T-helper 17 cell (primary cell): ENCODE measurements around the gene MDM2. TPM values are rescaled to one million over a fixed set of nuclear protein-coding genes. Genes with fewer than 3 reads are reported as not detected.
A peak's percentile ranks its signal among the peaks of the same experiment; 100 is the strongest.

Experiments
- ATAC-seq: fragments of 150-1000 bp; cut with Tn5 transposase; 2 replicates; pipeline ENCODE4 v1.10.0; 2021; ENCODE audit warnings: mild to moderate bottlenecking, moderate library complexity
- DNase-seq, 3 donors: peaks; one replicate each; pipeline versions ENCODE4 v3.0.0 to v3.0.0-alpha.2; 2020 to 2021
- H3K9me3 ChIP-seq: one replicate; pipeline ENCODE4 v1.7.0; 2013; ENCODE audit warnings: low read length, mild to moderate bottlenecking; ENCODE audit not compliant: control insufficient read depth, poor library complexity, severe bottlenecking
- H3K27ac Mint-ChIP-seq: one replicate; pipeline ENCODE4 v1.8.0; 2022; ENCODE audit warnings: mild to moderate bottlenecking, moderate library complexity, mixed read lengths
- H3K27me3 Mint-ChIP-seq: one replicate; pipeline ENCODE4 v1.8.0; 2022; ENCODE audit warnings: mixed read lengths
- H3K36me3 Mint-ChIP-seq: one replicate; pipeline ENCODE4 v1.8.0; 2022; ENCODE audit warnings: low read depth, mixed read lengths
- H3K4me1 Mint-ChIP-seq: one replicate; pipeline ENCODE4 v1.8.0; 2022; ENCODE audit warnings: mild to moderate bottlenecking, mixed read lengths
- H3K4me3 Mint-ChIP-seq: one replicate; pipeline ENCODE4 v1.8.0; 2022; ENCODE audit warnings: mild to moderate bottlenecking, moderate library complexity, mixed read lengths
- total RNA-seq, 4 donors: library from RNA in 2 of 4; stranded (reverse) in 2 of 4; gene quantifications; one replicate each; pipeline ENCODE4 v1.2.3 and lab custom pipeline; 2022 to 2026

The MDM2 gene
- 100 to 1,000 TPM in 1 of 2 donors, 10 to 100 TPM in 1; 96.3 to 101 TPM for total RNA-seq
- total RNA-seq (lab: John Stamatoyannopoulos, UW) = 96.3 to 112 reads per million in 2 donors

DNA sequence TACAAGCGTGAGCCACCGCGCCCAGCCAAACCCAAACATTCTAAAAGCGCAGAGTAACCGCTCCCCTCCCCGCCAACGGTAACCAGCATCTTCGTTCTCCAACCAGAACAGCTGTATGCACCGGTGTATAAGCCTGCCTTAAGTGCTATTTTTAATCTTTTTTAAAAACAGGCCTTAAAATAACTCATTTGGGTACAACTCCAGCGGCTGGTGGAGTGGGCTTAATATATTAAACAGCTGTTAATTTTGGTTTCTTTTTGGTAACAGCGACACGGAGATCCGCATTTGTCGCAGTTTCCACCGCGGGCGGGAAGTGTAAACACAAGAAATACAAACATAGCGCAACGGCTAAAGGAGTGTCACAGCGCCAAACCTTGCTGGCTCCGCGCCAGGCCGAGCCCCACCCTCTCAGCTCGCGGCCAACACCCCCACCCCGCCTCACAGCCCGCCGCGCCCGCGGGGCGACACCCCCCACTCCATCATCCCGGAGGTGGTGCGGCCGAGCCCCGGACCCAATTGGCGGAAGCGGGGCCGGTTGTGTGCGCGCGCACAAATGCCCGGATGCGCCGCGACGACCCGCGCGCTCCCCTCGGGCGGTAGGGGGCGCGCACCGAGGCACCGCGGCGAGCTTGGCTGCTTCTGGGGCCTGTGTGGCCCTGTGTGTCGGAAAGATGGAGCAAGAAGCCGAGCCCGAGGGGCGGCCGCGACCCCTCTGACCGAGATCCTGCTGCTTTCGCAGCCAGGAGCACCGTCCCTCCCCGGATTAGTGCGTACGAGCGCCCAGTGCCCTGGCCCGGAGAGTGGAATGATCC, at the start of gene MDM2:
Gene MDM2, plus strand, starts transcription at position 602 of the 812 bp plus-strand sequence. CDS start 301 bp downstream, outside the sequence.
- no peaks in the 10 kb centered on the region for H3K9me3 ChIP-seq
- H3K4me1 Mint-ChIP-seq = peaks cover 15% of the 10 kb centered on the region
- H3K4me3 Mint-ChIP-seq = peak within 1 kb of the TSS; percentile 94
- DNase-seq (peak; percentile 98 to 99 (median 98)), ATAC-seq (peak; percentile 95)
- peak within 1 kb of the TSS; percentile 97 for H3K27ac Mint-ChIP-seq
- H3K27me3 Mint-ChIP-seq = no peaks in the 10 kb centered on the region
- peaks cover 3% of the 10 kb centered on the region for H3K36me3 Mint-ChIP-seq

- no peak overlapping the region for H3K27ac Mint-ChIP-seq
- no peaks in the 10 kb centered on the region for H3K27me3 Mint-ChIP-seq
- H3K4me1 Mint-ChIP-seq = peaks cover 4% of the 10 kb centered on the region
- H3K9me3 ChIP-seq = no peaks in the 10 kb centered on the region
- H3K4me3 Mint-ChIP-seq = no peak overlapping the region
- no peak for DNase-seq
- H3K36me3 Mint-ChIP-seq = peaks cover 17% of the 10 kb centered on the region
- no peak for ATAC-seq
Measured at GRCh38 chr12:68759852-68760251, 48.1 kb upstream of the MDM2 start.

- DNase-seq (no peak), ATAC-seq (no peak)
- H3K9me3 ChIP-seq = no peaks in the 10 kb centered on the region
- H3K27me3 Mint-ChIP-seq = no peaks in the 10 kb centered on the region
- no peak overlapping the region for H3K27ac Mint-ChIP-seq
- peaks cover 15% of the 10 kb centered on the region for H3K36me3 Mint-ChIP-seq
- peaks cover 2% of the 10 kb centered on the region for H3K4me1 Mint-ChIP-seq
- H3K4me3 Mint-ChIP-seq = no peak overlapping the region
Measured at GRCh38 chr12:68760806-68761441, 47.1 kb upstream of the MDM2 start.

DNA sequence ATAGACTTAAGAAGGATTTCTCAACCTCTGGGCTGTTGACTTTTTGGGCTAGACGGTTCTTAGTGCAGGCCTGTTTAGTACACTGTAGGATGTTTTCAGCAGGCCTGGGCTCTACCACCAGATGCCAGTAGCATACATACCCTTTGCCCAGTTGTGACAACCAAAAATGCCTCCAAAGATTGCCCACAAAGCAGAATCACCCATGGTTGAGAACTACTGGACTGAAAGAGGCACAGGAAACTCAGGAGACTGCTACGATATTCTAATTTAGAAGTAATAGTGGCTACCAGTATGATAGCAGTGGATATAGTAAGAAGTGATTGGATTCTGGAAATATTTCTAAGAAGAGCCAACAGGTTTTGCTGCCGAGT, 46.5 kb upstream of the MDM2 start:
- H3K27ac Mint-ChIP-seq = no peak overlapping the region
- H3K9me3 ChIP-seq = no peaks in the 10 kb centered on the region
- H3K4me3 Mint-ChIP-seq = no peak overlapping the region
- no peak for ATAC-seq
- H3K27me3 Mint-ChIP-seq = no peaks in the 10 kb centered on the region
- H3K36me3 Mint-ChIP-seq = peaks cover 15% of the 10 kb centered on the region
- peaks cover 2% of the 10 kb centered on the region for H3K4me1 Mint-ChIP-seq
- DNase-seq = no peak

- peak overlapping the region; percentile 54 for H3K27ac Mint-ChIP-seq
Measured at GRCh38 chr12:68761901-68762630, 45.9 kb upstream of the MDM2 start.

GRCh38 chr12:68762691-68763090, 45.3 kb upstream of the MDM2 start:
- DNase-seq (no peak), ATAC-seq (no peak)
- no peak overlapping the region for H3K27ac Mint-ChIP-seq
- peaks cover 15% of the 10 kb centered on the region for H3K36me3 Mint-ChIP-seq
- no peak overlapping the region for H3K4me3 Mint-ChIP-seq
- no peaks in the 10 kb centered on the region for H3K9me3 ChIP-seq
- peaks cover 2% of the 10 kb centered on the region for H3K4me1 Mint-ChIP-seq
- no peaks in the 10 kb centered on the region for H3K27me3 Mint-ChIP-seq

More at GRCh38 chr12:68761901-68762630, 45.9 kb upstream of the MDM2 start:
- Mint-ChIP-seq H3K4me1 (peaks cover 2% of the 10 kb centered on the region), H3K36me3 (peaks cover 15% of the 10 kb centered on the region), H3K4me3 (no peak overlapping the region), H3K27me3 (no peaks in the 10 kb centered on the region)
- H3K9me3 ChIP-seq = no peaks in the 10 kb centered on the region
- no peak for DNase-seq
- no peak for ATAC-seq

DNA sequence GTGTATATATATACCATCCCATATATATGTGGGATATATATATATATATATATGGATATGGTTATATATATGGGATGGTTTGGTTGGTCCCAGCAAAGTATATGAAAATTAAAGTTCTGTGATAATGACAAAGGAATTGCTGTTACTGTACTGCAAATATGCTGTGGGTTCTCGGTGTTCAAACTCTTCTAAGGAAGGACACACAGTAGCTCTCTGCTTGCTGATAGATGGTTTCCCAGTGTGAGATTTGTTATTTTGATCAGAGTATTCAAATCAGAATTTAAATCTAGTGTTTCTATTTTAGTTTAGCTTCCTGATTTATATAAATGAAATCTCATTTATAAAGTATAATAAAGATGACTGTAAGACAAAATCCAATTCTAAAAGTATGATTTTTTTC, 42.3 kb upstream of the MDM2 start:
- ATAC-seq = no peak
- Mint-ChIP-seq H3K4me1 (peaks cover 2% of the 10 kb centered on the region), H3K36me3 (peaks cover 13% of the 10 kb centered on the region), H3K27me3 (no peaks in the 10 kb centered on the region), H3K4me3 (no peak overlapping the region), H3K27ac (no peak overlapping the region)
- H3K9me3 ChIP-seq = no peaks in the 10 kb centered on the region
- no peak for DNase-seq

DNA sequence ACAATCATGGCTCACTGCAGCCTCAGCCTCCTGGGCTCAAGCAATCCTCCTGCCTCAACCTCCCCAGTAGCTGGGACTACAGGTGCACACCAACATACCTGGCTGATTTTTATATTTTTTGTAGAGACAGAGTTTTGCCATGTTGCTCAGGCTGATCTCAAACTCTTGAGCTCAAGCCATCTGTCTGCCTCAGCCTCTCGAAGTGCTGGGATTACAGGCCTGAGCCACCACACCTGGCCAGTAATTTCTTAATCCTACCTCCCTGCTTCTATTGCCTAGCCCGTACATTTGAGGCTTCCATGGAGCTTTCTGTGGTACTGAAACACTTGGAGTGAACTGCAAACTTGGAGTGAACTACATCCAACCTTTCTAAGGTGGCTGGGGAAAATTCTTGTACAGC, 41.3 kb upstream of the MDM2 start:
- DNase-seq (no peak), ATAC-seq (no peak)
- H3K4me3 Mint-ChIP-seq = no peak overlapping the region
- H3K9me3 ChIP-seq = no peaks in the 10 kb centered on the region
- H3K27ac Mint-ChIP-seq = no peak overlapping the region
- H3K27me3 Mint-ChIP-seq = no peaks in the 10 kb centered on the region
- peaks cover 2% of the 10 kb centered on the region for H3K4me1 Mint-ChIP-seq
- H3K36me3 Mint-ChIP-seq = peaks cover 8% of the 10 kb centered on the region

DNA sequence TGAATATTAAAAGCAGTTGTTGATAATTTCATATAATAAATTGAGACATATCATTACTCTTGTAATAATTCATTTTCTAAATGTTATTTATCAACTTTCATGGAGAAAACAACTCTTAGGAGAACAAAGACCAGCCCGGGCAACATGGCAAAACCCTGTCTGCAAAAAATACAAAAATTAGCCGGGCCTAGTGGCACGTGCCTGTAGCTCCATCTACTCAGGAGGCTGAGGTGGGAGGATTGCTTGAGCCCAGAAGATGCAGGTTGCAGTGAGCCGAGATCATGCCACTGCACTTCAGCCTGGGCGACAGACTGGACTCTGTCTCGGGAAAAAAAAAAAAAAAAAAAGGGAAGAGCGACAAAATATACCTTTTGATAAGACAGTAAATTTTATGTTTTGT, 40.8 kb upstream of the MDM2 start:
- Mint-ChIP-seq H3K4me3 (no peak overlapping the region), H3K27ac (no peak overlapping the region)

GRCh38 chr12:68768431-68768939, 39.5 kb upstream of the MDM2 start:
- Mint-ChIP-seq H3K27ac (no peak overlapping the region), H3K4me3 (no peak overlapping the region), H3K4me1 (peaks cover 3% of the 10 kb centered on the region), H3K27me3 (no peaks in the 10 kb centered on the region), H3K36me3 (peaks cover 4% of the 10 kb centered on the region)
- ATAC-seq (no peak), DNase-seq (no peak)
- H3K9me3 ChIP-seq = no peaks in the 10 kb centered on the region

More for the DNA sequence above, 40.8 kb upstream of the MDM2 start:
- peaks cover 5% of the 10 kb centered on the region for H3K36me3 Mint-ChIP-seq
- H3K9me3 ChIP-seq = no peaks in the 10 kb centered on the region
- peaks cover under 1% of the 10 kb centered on the region for H3K4me1 Mint-ChIP-seq
- DNase-seq (no peak), ATAC-seq (no peak)
- no peaks in the 10 kb centered on the region for H3K27me3 Mint-ChIP-seq

DNA sequence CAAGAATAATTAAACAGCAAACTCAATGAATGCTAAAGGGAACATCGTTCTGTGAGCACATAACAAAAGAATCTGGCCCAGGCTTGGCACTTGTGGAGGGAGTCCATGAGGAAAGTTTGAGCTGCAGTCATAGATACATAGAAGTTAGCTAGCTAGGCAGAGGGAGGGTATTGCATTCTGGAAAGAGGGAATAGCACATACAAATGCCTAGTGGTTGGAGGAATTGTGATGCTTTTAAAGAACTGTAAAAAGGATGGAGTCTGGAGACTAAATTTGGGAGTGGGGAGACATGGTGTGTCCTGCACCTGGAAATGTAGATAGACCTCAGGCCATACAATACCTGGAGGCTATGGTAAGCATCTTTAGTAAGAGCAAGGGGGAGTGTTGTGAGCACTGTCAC, 38.0 kb upstream of the MDM2 start:
- Mint-ChIP-seq H3K36me3 (no peaks in the 10 kb centered on the region), H3K4me1 (peaks cover 3% of the 10 kb centered on the region), H3K27me3 (no peaks in the 10 kb centered on the region), H3K4me3 (no peak overlapping the region), H3K27ac (no peak overlapping the region)
- DNase-seq (no peak), ATAC-seq (no peak)
- H3K9me3 ChIP-seq = no peaks in the 10 kb centered on the region

DNA sequence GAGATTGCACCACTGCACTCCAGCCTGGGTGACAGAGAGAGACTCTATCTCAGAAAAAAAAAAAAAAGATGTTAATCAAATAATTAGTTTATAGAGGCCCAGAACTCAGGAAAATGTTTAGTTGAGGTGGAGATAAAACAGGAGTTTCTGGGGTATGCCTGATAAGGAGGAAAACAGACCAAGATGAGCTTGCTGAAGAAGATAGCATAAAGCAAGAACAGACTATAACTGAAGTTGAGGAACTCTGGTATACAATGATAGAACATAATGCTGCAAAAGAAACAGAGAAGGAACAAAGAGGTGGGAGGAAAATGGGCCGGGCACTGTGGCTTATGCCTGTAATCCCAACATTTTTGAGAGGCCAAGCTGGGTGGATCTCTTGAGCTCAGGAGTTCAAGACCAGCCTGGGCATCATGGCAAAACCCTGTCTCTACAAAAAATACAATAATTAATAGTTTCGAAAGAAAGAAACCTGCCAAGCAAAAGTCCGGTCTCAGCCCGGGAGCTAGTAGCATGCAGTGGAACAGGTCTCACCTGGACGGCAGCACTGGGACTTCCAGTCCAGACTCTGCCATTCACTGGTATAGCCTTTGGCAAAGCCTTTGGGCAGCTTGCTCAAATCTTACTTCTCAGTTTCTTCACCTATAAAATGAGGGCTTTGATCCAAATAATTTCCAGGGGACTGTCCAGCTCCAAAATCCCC, 36.6 kb upstream of the MDM2 start:
- Mint-ChIP-seq H3K27ac (no peak overlapping the region), H3K4me1 (peaks cover 3% of the 10 kb centered on the region)
- ATAC-seq = no peak

More for the DNA sequence above, 36.6 kb upstream of the MDM2 start:
- no peak for DNase-seq
- no peak overlapping the region for H3K4me3 Mint-ChIP-seq
- H3K36me3 Mint-ChIP-seq = no peaks in the 10 kb centered on the region
- no peaks in the 10 kb centered on the region for H3K27me3 Mint-ChIP-seq
- H3K9me3 ChIP-seq = no peaks in the 10 kb centered on the region
